ENCODE results near the gene TBC1D22A.
A peak's percentile ranks its signal among the peaks of the same experiment; 100 is the strongest.

Gene TBC1D22A

GRCh38 chr22:47190957-47191670, 428.7 kb downstream of the TBC1D22A start:
- no peaks in the 10 kb centered on the region for H3K36me3 Mint-ChIP-seq
- no peak overlapping the region for H3K4me3 Mint-ChIP-seq

GRCh38 chr22:47191671-47192650, 429.5 kb downstream of the TBC1D22A start:
- no peaks in the 10 kb centered on the region for H3K27me3 Mint-ChIP-seq
- H3K27ac Mint-ChIP-seq: no peak overlapping the region
- ATAC-seq (replicated peaks) (no peak), DNase-seq (no peak)
- peaks cover 0 to 2% of the 10 kb centered on the region in 2 donors for H3K4me1 Mint-ChIP-seq
- no peaks in the 10 kb centered on the region for H3K36me3 Mint-ChIP-seq
- no peak overlapping the region for H3K4me3 Mint-ChIP-seq
- no peaks in the 10 kb centered on the region for H3K9me3 Mint-ChIP-seq

More at GRCh38 chr22:47190957-47191670, 428.7 kb downstream of the TBC1D22A start:
- H3K9me3 Mint-ChIP-seq: no peaks in the 10 kb centered on the region
- DNase-seq (no peak), ATAC-seq (replicated peaks) (no peak)
- no peaks in the 10 kb centered on the region for H3K27me3 Mint-ChIP-seq
- no peaks in the 10 kb centered on the region for H3K4me1 Mint-ChIP-seq
- peak overlapping the region; percentile 4 for H3K27ac Mint-ChIP-seq

GRCh38 chr22:47192651-47193437, 430.4 kb downstream of the TBC1D22A start:
- no peak overlapping the region for H3K4me3 Mint-ChIP-seq
- no peak overlapping the region for H3K27ac Mint-ChIP-seq
- H3K9me3 Mint-ChIP-seq: no peaks in the 10 kb centered on the region
- ATAC-seq (replicated peaks) (peak; percentile 38 to 50), DNase-seq (no peak)
- peaks cover 0 to 2% of the 10 kb centered on the region in 2 donors for H3K4me1 Mint-ChIP-seq
- H3K27me3 Mint-ChIP-seq: no peaks in the 10 kb centered on the region
- H3K36me3 Mint-ChIP-seq: no peaks in the 10 kb centered on the region

DNA sequence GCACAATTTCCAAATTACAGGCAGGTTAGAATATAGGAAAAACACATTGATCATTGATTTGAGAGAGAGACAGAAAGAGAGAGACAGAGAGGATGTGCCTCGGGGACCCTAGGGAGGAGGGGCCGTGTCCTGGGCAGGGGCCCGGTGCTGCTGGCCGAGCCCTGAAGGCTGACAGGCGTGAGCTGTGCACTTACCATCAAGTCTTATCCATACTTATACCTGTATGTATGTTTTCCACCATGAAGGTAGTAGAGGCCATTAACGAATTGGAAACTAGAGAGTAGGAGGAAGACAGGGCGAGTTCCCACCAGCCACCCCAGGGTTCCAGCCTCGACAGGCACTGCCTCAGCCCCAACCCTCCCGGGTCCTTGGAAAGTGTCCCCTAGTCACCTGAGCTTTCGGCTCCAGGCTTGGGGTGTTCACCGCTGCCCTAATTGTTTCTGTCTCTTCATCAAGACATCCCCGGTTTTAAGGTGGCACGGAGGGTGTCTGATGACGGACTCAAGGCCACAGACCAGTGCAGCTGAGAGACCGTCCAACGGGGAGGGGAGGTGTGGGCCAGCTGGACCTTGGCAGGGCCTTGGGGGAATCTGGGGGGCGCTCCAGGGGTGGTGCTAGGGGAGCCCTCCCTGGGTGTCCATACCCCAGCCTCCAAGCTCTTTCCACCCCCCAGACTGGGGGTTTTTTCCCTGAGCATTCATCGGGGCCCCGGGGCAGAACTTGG, 431.3 kb downstream of the TBC1D22A start:
- H3K27me3 Mint-ChIP-seq: no peaks in the 10 kb centered on the region
- no peak overlapping the region for H3K4me3 Mint-ChIP-seq
- no peaks in the 10 kb centered on the region for H3K9me3 Mint-ChIP-seq
- ATAC-seq (replicated peaks) (no peak), DNase-seq (no peak)
- peaks cover 0 to 2% of the 10 kb centered on the region in 2 donors for H3K4me1 Mint-ChIP-seq
- H3K36me3 Mint-ChIP-seq: no peaks in the 10 kb centered on the region
- no peak overlapping the region for H3K27ac Mint-ChIP-seq

GRCh38 chr22:47194476-47195155, 432.2 kb downstream of the TBC1D22A start:
- Mint-ChIP-seq H3K27ac (no peak overlapping the region), H3K4me3 (no peak overlapping the region), H3K36me3 (no peaks in the 10 kb centered on the region), H3K27me3 (no peaks in the 10 kb centered on the region), H3K4me1 (peaks cover 2 to 3% of the 10 kb centered on the region in 2 donors), H3K9me3 (no peaks in the 10 kb centered on the region)
- ATAC-seq (replicated peaks) (no peak), DNase-seq (no peak)

- Mint-ChIP-seq H3K9me3 (no peaks in the 10 kb centered on the region), H3K36me3 (no peaks in the 10 kb centered on the region), H3K27ac (no peak overlapping the region), H3K4me3 (no peak overlapping the region), H3K4me1 (peaks cover 2 to 4% of the 10 kb centered on the region in 2 donors), H3K27me3 (no peaks in the 10 kb centered on the region)
- DNase-seq (no peak), ATAC-seq (replicated peaks) (no peak)
These were observed 432.7 kb downstream of the TBC1D22A start for GRCh38 chr22:47195156-47195483.

- ATAC-seq (replicated peaks) (no peak), DNase-seq (no peak)
- H3K4me1 Mint-ChIP-seq: peaks cover 2 to 4% of the 10 kb centered on the region in 2 donors
- H3K36me3 Mint-ChIP-seq: no peaks in the 10 kb centered on the region
- H3K9me3 Mint-ChIP-seq: no peaks in the 10 kb centered on the region
- no peak overlapping the region for H3K27ac Mint-ChIP-seq
- no peak overlapping the region for H3K4me3 Mint-ChIP-seq
- peaks cover 0 to 2% of the 10 kb centered on the region in 2 donors for H3K27me3 Mint-ChIP-seq
These were observed 433.2 kb downstream of the TBC1D22A start for GRCh38 chr22:47195484-47196165.

DNA sequence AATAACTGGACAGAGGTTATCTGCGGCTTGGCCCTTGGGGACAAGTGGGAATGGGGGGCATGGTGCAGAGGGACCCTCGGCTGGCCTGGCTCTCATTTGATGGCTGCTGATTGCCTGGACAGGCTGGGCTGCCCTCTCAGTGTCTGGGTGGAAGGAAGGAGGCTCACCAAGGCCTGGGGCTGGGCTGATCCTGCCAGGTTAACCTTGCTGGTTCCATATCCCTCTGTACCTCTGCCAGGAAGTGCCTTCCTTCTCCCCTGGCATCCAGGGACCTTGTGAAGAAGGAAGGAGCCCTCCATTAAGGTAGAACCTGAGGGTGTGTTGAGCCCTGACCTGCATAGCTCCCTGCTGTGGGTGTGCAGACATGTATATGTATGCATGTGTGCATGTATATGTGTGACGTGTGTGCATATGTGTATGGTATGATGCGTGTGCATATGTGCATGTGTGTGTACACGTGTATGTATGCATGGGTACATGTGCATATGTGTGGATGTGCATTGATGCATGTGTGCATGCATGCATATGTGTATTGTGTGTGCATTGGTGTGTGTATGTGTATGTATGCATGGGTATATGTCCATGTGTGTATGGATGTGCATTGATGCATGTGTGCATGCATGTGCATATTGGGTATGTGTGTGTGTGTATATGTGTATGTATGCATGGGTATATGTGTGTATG, 433.9 kb downstream of the TBC1D22A start:
- peaks cover 2 to 4% of the 10 kb centered on the region in 2 donors for H3K4me1 Mint-ChIP-seq
- DNase-seq (no peak), ATAC-seq (replicated peaks) (no peak)
- H3K27me3 Mint-ChIP-seq: peaks cover 0 to 4% of the 10 kb centered on the region in 2 donors
- H3K36me3 Mint-ChIP-seq: no peaks in the 10 kb centered on the region
- no peaks in the 10 kb centered on the region for H3K9me3 Mint-ChIP-seq
- H3K4me3 Mint-ChIP-seq: no peak overlapping the region
- no peak overlapping the region for H3K27ac Mint-ChIP-seq

DNA sequence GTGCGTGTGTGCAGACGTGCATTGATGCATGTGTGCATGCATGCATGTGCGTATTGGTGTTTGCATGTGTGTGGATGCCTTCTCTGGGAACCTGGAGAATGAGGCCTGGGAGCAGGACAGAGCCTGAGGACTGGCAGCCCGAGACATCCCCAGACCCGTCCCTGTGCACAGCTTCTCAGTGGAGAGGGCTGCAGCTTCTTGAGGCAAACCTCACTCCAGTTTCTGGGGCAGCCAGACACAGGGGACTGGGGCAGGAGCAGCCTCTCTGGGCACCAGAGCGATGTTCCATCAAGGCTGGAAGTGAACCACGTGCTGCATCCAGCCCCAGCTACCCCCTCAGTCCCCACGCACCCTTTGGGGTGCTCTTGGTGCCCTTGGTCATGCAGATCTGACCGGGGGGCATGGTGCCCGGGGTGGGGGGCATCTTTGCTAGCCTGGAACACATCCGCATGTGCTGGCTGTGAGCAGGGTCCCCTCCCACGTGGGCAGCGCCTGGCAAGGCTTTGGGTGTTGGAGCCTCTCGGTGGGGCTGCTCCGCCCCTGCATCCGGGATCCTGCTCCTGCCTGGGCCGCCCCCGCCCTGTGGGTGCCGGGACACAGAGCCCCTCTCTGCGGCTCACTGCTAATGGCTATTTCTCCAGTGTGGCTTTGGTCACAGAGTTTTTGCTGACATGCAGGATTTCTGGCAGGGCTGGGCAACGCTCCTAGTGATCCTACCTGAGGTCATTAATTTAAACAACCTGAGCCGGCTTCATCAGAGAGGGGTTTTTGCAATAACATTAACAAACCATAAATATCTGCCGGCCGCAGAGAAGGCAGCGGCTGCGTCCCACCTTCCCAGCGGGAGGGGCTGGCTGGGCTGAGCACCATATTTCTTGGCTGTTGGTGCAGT, 434.7 kb downstream of the TBC1D22A start:
- ATAC-seq (replicated peaks) (no peak), DNase-seq (no peak)
- H3K27me3 Mint-ChIP-seq: peaks cover 0 to 4% of the 10 kb centered on the region in 2 donors
- H3K9me3 Mint-ChIP-seq: no peaks in the 10 kb centered on the region
- no peak overlapping the region for H3K27ac Mint-ChIP-seq
- H3K4me3 Mint-ChIP-seq: no peak overlapping the region
- H3K4me1 Mint-ChIP-seq: peaks cover 2 to 4% of the 10 kb centered on the region in 2 donors
- H3K36me3 Mint-ChIP-seq: no peaks in the 10 kb centered on the region

DNA sequence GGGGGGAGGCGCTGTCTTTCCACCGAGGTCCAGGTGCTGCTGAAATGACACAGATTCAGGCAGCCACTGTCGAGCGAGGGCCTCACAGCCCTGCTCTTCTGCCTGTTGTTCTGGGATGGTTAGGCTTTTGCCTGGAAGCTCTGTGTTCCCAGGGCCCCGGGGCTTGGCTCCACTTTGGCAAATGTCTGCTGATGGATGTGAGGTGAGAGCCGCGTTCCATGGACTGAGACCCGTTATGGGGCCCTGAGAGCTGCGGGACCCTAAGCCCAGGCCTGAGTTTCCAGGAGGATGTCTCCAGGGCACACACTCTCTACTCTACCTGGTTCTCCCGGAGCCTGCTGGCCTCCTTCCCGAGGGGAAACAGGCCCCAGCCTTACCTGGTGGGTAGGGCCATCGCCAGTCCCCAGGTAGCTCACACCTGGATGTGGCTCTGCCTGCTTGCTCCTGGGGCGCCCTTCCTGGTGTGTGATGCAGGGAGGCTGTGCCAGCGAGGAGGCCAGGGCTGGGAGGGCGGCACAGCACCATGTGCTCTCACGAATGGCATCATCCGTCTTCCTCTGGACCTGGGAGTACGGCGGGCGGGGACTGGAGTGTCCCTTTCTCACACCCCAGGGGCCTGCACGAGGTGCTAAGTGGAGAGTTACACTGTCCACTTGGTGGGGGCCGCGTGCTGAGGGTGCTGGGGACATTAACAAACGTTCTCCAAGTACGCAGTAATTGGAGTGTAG, 435.5 kb downstream of the TBC1D22A start:
- no peaks in the 10 kb centered on the region for H3K36me3 Mint-ChIP-seq
- H3K4me1 Mint-ChIP-seq: peaks cover 2 to 4% of the 10 kb centered on the region in 2 donors
- no peak for DNase-seq
- H3K9me3 Mint-ChIP-seq: no peaks in the 10 kb centered on the region
- no peak overlapping the region for H3K4me3 Mint-ChIP-seq
- H3K27me3 Mint-ChIP-seq: peaks cover 0 to 4% of the 10 kb centered on the region in 2 donors
- ATAC-seq (replicated peaks): no peak
- no peak overlapping the region for H3K27ac Mint-ChIP-seq

DNA sequence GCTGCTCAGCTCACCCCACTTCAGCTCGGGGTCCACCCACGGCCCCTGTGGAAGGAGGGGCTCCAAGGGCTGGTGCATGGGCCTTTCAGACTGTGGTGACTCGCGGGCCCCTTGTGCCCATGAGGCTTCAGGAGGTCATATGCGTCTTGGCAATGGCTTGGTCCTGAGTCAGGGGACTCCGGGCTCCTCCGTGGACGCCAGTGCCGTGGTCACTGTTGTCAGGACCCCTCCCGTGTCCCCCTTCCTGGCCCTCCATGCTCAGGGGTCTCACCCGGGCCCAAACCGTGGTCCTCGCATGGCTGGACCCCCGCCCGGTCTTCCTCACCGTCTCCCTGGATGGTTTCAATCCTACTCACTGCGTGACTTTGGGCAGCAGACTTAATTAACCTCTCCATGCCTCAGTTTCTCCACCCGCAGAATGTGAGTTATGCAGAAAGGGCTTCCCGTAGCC, 436.4 kb downstream of the TBC1D22A start:
- Mint-ChIP-seq H3K36me3 (no peaks in the 10 kb centered on the region), H3K9me3 (no peaks in the 10 kb centered on the region), H3K4me1 (peaks cover 2 to 4% of the 10 kb centered on the region in 2 donors), H3K27ac (no peak overlapping the region), H3K27me3 (peaks cover 0 to 4% of the 10 kb centered on the region in 2 donors), H3K4me3 (no peak overlapping the region)
- DNase-seq: no peak
- no peak for ATAC-seq (replicated peaks)
